Astrocyte (in vitro differentiated cells and primary cell): ENCODE measurements around the gene MAML2.

Experiments used
- CTCF ChIP-seq: IDR thresholded peaks from 2 replicates; pipeline ENCODE4 v1.5.1; 2011; ENCODE audit warnings: low read depth, mild to moderate bottlenecking, inconsistent platforms, low read length, moderate library complexity; ENCODE audit not compliant: insufficient read depth
- EZH2 ChIP-seq: IDR thresholded peaks from 2 replicates; pipeline ENCODE4 v1.6.1; 2012; ENCODE audit warnings: mild to moderate bottlenecking, low read length, inconsistent platforms; ENCODE audit not compliant: insufficient read depth

GRCh38 chr11:96188243-96189006 is 154.6 kb downstream of the MAML2 start:
- TF ChIP-seq CTCF: no peak
- TF ChIP-seq EZH2: no peak
